B cell (primary cell): ENCODE results near the gene IL1RAP. TPM values are rescaled to one million over a fixed set of nuclear protein-coding genes. Genes with fewer than 3 reads are reported as not detected.

Source experiments
- ATAC-seq: fragments of 200-7000 bp; cut with Tn5 transposase; one replicate; pipeline ENCODE4 v1.10.0; 2021; ENCODE audit warnings: low read depth, mild to moderate bottlenecking, moderate number of reproducible peaks, moderate library complexity
- CTCF ChIA-PET: fragments of 350-600 bp; sonication (Branson Sonifier 250); formaldehyde crosslinking; loops from one replicate; lab custom pipeline; 2021; ENCODE audit warnings: antibody characterized with exemption, inconsistent platforms; lab: Charles Lee
- POLR2A ChIA-PET: fragments of 350-600 bp; sonication (Branson Sonifier 250); formaldehyde crosslinking; loops from one replicate; lab custom pipeline; 2021; ENCODE audit warnings: antibody characterized with exemption; lab: Charles Lee
- DNase-seq: peaks from one replicate; pipeline ENCODE4 v3.0.0; 2013
- H2AFZ ChIP-seq: 2 replicates; pipeline ENCODE4 v1.6.1; 2012; ENCODE audit warnings: mild to moderate bottlenecking, low read depth, low read length; ENCODE audit not compliant: insufficient read depth, poor library complexity, severe bottlenecking
- H3K27ac ChIP-seq, 2 donors: 1 replicate in 1 of 2; 2 replicates in 1 of 2; pipeline ENCODE4 v1.5.1; 2012 to 2013; ENCODE audit warnings: low read length in 2 of 2, mild to moderate bottlenecking in 2 of 2, moderate library complexity in 1 of 2
- H3K27me3 ChIP-seq, 4 experiments: fragments of 200-600 bp in 1 of 4; sonication (generic) in 1 of 4; replicated peaks in 1 of 4; 1 replicate in 2 of 4; 2 replicates in 2 of 4; pipeline versions ENCODE4 v1.6.1 to v1.7.0; 2013 to 2016; ENCODE audit warnings: low read length in 3 of 4, mild to moderate bottlenecking in 2 of 4, mixed read lengths in 1 of 4, moderate library complexity in 1 of 4; ENCODE audit not compliant: insufficient read depth in 4 of 4, control insufficient read depth in 3 of 4; ENCODE audit errors: control extremely low read depth in 1 of 4
- H3K36me3 ChIP-seq, 2 experiments: replicated peaks in 1 of 2; 1 replicate in 1 of 2; 2 replicates in 1 of 2; pipeline versions ENCODE4 v1.6.1 to v1.7.1; 2013; ENCODE audit warnings: low read length in 1 of 2; ENCODE audit not compliant: insufficient read depth in 2 of 2, control insufficient read depth in 1 of 2; ENCODE audit errors: control extremely low read depth in 1 of 2, extremely low read depth in 1 of 2
- H3K4me1 ChIP-seq, 2 donors: fragments of 200-600 bp in 1 of 2; sonication (generic) in 1 of 2; 1 replicate in 1 of 2; 2 replicates in 1 of 2; pipeline versions ENCODE4 v1.5.1 to v1.6.1; 2013 to 2017; ENCODE audit warnings: low read length in 2 of 2; ENCODE audit not compliant: control insufficient read depth in 2 of 2, insufficient read depth in 2 of 2
- H3K4me2 ChIP-seq: replicated peaks from 2 replicates; pipeline ENCODE3; 2012; ENCODE audit warnings: mild to moderate bottlenecking, low read depth, low read length; ENCODE audit not compliant: poor library complexity, severe bottlenecking
- H3K4me3 ChIP-seq, 5 experiments: fragments of 200-600 bp in 1 of 5; sonication (generic) in 1 of 5; 1 replicate in 3 of 5; 2 replicates in 2 of 5; pipeline versions ENCODE4 v1.5.1 to v1.7.0; 2011 to 2016; ENCODE audit warnings: low read length in 4 of 5, mild to moderate bottlenecking in 4 of 5, low read depth in 2 of 5, control low read depth in 1 of 5, moderate library complexity in 1 of 5; ENCODE audit not compliant: insufficient read depth in 1 of 5; ENCODE audit errors: control extremely low read depth in 1 of 5, extremely low read depth in 1 of 5
- H3K79me2 ChIP-seq: fragments of 200-600 bp; sonication (generic); one replicate; pipeline ENCODE4 v1.6.0; 2016; ENCODE audit warnings: low read length; ENCODE audit not compliant: control insufficient read depth, insufficient read depth
- H3K9ac ChIP-seq: fragments of 200-600 bp; sonication (generic); 2 replicates; pipeline ENCODE4 v1.6.1; 2017; ENCODE audit warnings: mild to moderate bottlenecking, low read length, moderate library complexity
- H3K9me3 ChIP-seq, 3 donors: one replicate each; pipeline versions ENCODE4 v1.6.1 to v1.7.1; 2013; ENCODE audit warnings: low read length in 2 of 3; ENCODE audit not compliant: control insufficient read depth in 2 of 3, insufficient read depth in 1 of 3; ENCODE audit errors: control extremely low read depth in 1 of 3
- H4K20me1 ChIP-seq: 2 replicates; pipeline ENCODE4 v1.6.0; 2012; ENCODE audit warnings: mild to moderate bottlenecking, low read length; ENCODE audit not compliant: insufficient read depth, control insufficient read depth, poor library complexity, severe bottlenecking
- H3K27ac Mint-ChIP-seq: one replicate; pipeline ENCODE4 v1.8.0; 2021; ENCODE audit warnings: mixed read lengths
- H3K27me3 Mint-ChIP-seq: one replicate; pipeline ENCODE4 v1.8.0; 2021; ENCODE audit warnings: mixed read lengths
- H3K4me1 Mint-ChIP-seq: one replicate; pipeline ENCODE4 v1.8.0; 2021; ENCODE audit warnings: mixed read lengths
- H3K4me3 Mint-ChIP-seq: one replicate; pipeline ENCODE4 v1.8.0; 2021; ENCODE audit warnings: mixed read lengths
- H3K9me3 Mint-ChIP-seq: one replicate; pipeline ENCODE4 v1.8.0; 2022; ENCODE audit warnings: mixed read lengths; ENCODE audit not compliant: insufficient read depth
- EZH2 ChIP-seq: IDR thresholded peaks from 2 replicates; pipeline ENCODE4 v1.6.1; 2012; ENCODE audit warnings: borderline replicate concordance, low read depth, mild to moderate bottlenecking, moderate library complexity, low read length; ENCODE audit not compliant: insufficient read depth, poor library complexity, severe bottlenecking
- WGBS: methylation state at CpG from one replicate; pipeline ENCODE4 v1.1.5; 2013; ENCODE audit warnings: missing lambda C conversion rate; ENCODE audit not compliant: insufficient coverage; 5-methylcytosine and 5-hydroxymethylcytosine counted together
- intact Hi-C: fragments of 100-400 bp; cut with micrococcal nuclease; formaldehyde crosslinking; loops from one replicate; pipeline ENCODE4 v1.10.0; 2022
- polyA plus RNA-seq: library from polyadenylated mRNA; depleted of rRNA; stranded (reverse); fragments of >200 nt; gene quantifications from 2 replicates; pipeline ENCODE4 v1.2.3, GENCODE V29; 2012
- total RNA-seq, 2 donors: library from RNA; stranded (reverse); fragments of 120-200 nt in 1 of 2; gene quantifications; 1 replicate in 1 of 2; 2 replicates in 1 of 2; pipeline versions ENCODE4 v1.2.3 to v1.2.4, GENCODE V29; 2013 to 2022
- TF ChIP-seq, protein P1 (sequence below): fragments of 200-600 bp; IDR thresholded peaks from one replicate; pipeline ENCODE4 v1.8.0; 2022; ENCODE audit warnings: antibody characterized with exemption, mild to moderate bottlenecking

Gene IL1RAP
- total and polyA plus RNA-seq, 2 donors (not counting 1 experiment from before 2014, with no cell fraction given): 2.3 to 11.5 TPM

- POLR2A ChIA-PET: no interaction called here
- intact Hi-C loops: no loop called here
Observed at GRCh38 chr3:190505381-190506003, 8.4 kb upstream of the IL1RAP start.

DNA sequence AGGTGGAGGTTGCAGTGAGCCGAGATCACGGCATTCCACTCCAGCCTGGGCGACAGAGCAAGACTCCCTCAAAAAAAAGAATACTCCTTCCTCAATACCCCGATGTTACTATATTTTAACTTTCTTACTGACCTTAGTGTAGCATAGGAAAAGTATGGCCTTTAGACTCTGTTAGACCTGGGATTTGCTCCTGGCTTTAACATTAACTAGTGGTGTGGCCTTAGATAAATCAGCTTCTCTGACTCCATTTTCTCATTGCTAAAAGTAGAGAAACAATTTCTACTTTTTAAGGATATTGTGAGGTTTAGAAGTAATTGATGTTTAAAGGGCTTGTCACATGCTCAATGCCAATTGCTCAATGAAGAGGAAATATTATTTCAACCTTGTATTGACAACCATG, 7.6 kb upstream of the IL1RAP start:
- no peaks in the 10 kb centered on the region for H3K79me2 ChIP-seq
- Mint-ChIP-seq H3K4me1 (no peaks in the 10 kb centered on the region), H3K4me3 (no peak overlapping the region), H3K9me3 (no peaks in the 10 kb centered on the region), H3K27ac (no peak overlapping the region), H3K27me3 (peaks cover 36% of the 10 kb centered on the region)
- intact Hi-C loops: no loop called here
- no peaks in the 10 kb centered on the region for H4K20me1 ChIP-seq
- peaks cover 0 to 3% (median 1%) of the 10 kb centered on the region in 4 experiments for H3K27me3 ChIP-seq
- POLR2A ChIA-PET: no interaction called here
- no peaks in the 10 kb centered on the region for H3K36me3 ChIP-seq
- CTCF ChIA-PET: no interaction called here
- no peak overlapping the region for H3K4me2 ChIP-seq
- TF ChIP-seq, protein P1, sequence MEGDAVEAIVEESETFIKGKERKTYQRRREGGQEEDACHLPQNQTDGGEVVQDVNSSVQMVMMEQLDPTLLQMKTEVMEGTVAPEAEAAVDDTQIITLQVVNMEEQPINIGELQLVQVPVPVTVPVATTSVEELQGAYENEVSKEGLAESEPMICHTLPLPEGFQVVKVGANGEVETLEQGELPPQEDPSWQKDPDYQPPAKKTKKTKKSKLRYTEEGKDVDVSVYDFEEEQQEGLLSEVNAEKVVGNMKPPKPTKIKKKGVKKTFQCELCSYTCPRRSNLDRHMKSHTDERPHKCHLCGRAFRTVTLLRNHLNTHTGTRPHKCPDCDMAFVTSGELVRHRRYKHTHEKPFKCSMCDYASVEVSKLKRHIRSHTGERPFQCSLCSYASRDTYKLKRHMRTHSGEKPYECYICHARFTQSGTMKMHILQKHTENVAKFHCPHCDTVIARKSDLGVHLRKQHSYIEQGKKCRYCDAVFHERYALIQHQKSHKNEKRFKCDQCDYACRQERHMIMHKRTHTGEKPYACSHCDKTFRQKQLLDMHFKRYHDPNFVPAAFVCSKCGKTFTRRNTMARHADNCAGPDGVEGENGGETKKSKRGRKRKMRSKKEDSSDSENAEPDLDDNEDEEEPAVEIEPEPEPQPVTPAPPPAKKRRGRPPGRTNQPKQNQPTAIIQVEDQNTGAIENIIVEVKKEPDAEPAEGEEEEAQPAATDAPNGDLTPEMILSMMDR: no peak
- H3K27ac ChIP-seq: no peak overlapping the region
- WGBS: no CpG with 5 or more reads among the region's 4 CpGs
- ATAC-seq (no peak), DNase-seq (no peak)
- no peaks in the 10 kb centered on the region for H3K9me3 ChIP-seq
- no peak overlapping the region for H2AFZ ChIP-seq
- H3K4me3 ChIP-seq: no peak overlapping the region
- no peak overlapping the region for H3K9ac ChIP-seq
- no peaks in the 10 kb centered on the region for H3K4me1 ChIP-seq

More at GRCh38 chr3:190505381-190506003, 8.4 kb upstream of the IL1RAP start:
- no peaks in the 10 kb centered on the region for H3K79me2 ChIP-seq
- H4K20me1 ChIP-seq: no peaks in the 10 kb centered on the region
- no peak overlapping the region for H3K27ac ChIP-seq
- no peak for DNase-seq
- Mint-ChIP-seq H3K4me1 (no peaks in the 10 kb centered on the region), H3K9me3 (no peaks in the 10 kb centered on the region), H3K4me3 (no peak overlapping the region), H3K27ac (no peak overlapping the region), H3K27me3 (peaks cover 42% of the 10 kb centered on the region)
- CTCF ChIA-PET: interaction anchor here (1.4 kb wide), 1 partner anchor 8 kb away, joined by 5 read pairs; the partner anchor contains the start of gene IL1RAP
- 55% methylated on average over 2 of the region's 3 CpGs for WGBS
- no peaks in the 10 kb centered on the region for H3K36me3 ChIP-seq
- H3K4me3 ChIP-seq: no peak overlapping the region
- no peak for ATAC-seq
- H2AFZ ChIP-seq: no peak overlapping the region
- H3K4me1 ChIP-seq: no peaks in the 10 kb centered on the region
- TF ChIP-seq, protein P1: no peak
- TF ChIP-seq EZH2: no peak
- H3K9ac ChIP-seq: no peak overlapping the region
- H3K27me3 ChIP-seq: peaks cover 0 to 3% (median 1%) of the 10 kb centered on the region in 4 experiments
- H3K4me2 ChIP-seq: no peak overlapping the region
- no peaks in the 10 kb centered on the region for H3K9me3 ChIP-seq
